Brain pericyte (primary cell): ENCODE data around the gene EVA1C.
"Not testable (repeated sequence)": the region's sequence is repeated elsewhere in the genome, so short reads cannot be mapped to it uniquely, and the experiment has no call there.

ENCODE experiments used
- DNase-seq: peaks from one replicate; pipeline ENCODE4 v3.0.0-alpha.2; 2012; ENCODE audit warnings: low read depth, low spot score

Gene EVA1C

DNA sequence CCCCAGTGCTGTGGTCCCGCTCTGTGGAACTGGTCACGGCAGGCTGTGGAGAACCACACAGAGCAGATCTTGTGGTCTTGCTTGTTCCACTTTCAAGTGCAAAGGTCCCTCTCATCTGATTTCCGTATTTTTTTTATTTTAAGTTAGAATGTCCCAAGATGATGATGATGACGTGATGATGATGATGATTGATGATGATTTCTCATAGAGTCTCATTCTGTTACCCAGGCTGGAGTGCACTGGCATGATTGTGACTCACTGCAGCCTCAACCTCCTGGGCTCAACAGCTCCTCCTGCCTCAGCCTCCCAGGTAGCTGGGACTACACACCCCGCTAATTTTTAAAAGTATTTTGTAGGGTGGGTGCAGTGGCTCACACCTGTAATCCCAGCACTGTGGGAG, 12.2 kb downstream of the EVA1C start:
- no peak for DNase-seq

DNA sequence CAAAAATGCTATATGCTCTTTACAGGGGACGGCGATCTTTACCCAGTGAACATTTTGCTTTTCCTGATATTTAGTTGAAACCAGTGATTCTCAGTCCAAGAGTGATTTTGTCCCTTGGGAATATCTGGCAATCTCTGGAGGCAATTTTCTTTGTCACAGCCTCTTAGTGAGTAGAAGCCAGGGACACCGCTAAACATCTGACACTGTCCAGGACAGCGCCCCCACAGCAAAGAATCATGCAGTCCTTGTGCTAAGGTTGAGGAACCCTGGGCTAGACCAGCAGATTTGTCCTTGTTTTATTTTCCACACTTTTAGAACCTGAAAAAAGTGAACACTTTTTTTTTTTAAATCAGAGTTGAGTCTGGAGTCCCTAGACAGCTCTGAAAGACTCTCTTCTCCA, 13.1 kb downstream of the EVA1C start:
- no peak for DNase-seq

DNA sequence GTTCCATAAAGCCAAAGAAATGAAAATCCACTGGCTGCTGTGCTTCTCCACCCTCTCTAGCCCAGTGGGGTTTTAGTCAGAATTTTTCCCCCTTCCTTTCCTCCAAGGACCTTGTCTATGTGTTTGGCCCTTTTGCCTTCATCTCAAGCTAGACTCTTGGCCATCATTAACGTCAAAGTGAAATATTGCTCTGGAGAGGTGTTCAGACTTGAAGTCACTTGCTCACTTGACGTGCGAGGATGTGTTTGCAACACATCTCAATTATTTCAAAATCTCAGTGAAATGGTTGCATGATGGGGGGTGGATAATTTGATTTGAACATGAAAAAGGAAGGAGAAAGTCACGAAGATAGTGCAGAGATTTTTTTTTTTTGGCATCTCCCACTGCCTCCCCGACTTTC, 13.6 kb downstream of the EVA1C start:
- DNase-seq: no peak

DNA sequence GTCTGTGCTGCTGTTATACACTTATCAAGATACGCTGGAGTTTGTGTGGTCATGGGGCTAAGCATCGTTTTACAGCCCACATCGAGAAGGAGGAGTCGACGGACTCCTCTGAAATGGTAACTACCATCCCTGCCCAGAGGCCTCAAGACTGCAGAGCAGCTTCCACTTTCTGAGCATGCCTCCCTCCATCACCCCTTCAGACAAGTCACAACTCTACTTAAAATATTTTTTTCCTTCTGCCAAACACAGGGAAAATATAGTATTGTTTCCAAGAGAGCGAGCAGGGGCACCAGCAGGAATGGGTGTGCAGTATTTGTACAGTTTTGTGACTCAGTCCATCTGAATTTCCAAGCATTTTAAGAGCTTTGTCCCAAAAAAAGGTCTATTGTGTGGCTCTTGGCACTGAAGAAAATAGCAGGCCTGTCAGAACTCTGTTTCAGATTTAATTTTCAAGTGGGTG, 14.1 kb downstream of the EVA1C start:
- no peak for DNase-seq

DNA sequence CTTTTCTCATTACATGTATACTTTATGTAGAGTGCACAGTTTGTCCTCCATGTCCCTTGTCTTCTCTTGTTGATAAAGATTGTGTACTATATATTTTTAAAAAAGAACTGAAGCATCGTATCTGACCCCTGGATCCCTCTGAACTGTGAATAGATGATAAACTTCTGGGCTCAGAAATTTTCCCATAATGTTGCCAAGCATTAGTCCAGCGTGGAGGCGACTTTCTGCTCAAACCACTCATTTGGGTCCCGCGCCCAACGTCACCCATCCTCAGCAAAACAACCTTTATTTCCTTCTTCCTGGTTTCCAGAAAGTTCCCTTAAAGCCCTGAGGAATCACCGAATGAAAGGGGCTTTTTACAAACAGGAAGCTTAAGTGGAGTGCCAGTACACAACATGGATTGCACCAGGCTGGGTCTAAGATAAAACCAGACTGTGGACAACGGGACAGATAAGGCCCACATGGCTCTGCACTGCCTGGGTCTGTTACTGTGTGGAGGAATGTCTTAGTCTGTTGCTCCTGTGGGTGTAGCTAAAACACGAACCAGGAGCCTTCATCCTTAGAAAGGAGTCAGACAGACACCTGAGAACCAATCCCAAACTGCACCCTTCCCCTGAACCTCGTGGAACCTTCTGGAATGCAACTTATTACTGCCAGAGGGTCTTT, 15.6 kb downstream of the EVA1C start:
- no peak for DNase-seq

DNA sequence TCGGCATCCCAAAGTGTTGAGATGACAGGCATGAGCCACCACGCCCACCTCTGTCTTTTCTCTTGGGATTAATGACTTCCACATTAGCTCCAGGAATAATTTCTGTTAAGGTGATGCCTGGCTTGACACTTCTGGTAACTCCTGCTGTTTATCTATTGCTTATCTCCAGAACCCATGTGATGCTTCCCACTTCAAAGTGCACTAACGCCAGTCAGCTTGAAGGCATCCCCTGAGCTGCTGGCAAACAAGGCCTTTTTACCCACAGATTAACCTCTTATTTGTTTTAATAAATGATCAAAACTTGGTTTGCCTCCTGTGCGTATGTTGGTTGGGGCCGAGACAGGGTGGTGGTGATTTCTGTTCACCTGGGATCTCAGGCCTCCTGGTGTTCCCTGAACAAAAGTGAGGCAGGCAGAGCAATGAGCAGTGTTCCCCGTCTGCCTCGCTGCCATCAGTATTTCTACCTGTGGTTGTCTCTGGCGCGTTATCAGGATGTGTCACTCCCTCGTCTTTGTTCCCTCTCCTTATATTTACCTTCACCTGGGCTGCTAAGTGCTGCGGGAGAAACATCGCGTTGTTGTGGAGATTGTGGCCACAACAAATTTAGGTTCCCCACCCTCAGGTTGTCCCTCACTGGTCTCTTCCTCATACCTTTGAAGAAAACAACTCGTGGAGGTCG, 20.6 kb downstream of the EVA1C start:
- DNase-seq: not testable (repeated sequence)

DNA sequence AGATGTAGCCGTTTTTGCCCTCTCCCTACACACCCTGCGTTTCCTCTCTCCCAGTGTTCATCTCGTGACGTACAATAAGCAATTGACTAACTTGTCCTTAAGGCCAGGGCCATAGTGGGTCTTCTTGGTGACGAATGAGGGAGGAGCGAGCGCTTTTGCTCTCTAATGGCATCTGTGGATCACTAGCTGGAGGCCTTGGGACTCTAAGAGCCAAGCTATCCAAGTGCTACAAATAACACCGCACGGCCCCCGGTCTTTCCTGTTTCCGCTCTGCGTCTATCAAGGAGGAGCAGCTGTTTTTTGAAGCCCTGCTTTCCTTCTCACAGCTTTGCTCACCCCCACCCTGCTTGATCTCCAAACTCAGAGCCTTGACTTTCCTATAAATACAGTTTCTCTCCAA, 25.2 kb downstream of the EVA1C start:
- DNase-seq: no peak

DNA sequence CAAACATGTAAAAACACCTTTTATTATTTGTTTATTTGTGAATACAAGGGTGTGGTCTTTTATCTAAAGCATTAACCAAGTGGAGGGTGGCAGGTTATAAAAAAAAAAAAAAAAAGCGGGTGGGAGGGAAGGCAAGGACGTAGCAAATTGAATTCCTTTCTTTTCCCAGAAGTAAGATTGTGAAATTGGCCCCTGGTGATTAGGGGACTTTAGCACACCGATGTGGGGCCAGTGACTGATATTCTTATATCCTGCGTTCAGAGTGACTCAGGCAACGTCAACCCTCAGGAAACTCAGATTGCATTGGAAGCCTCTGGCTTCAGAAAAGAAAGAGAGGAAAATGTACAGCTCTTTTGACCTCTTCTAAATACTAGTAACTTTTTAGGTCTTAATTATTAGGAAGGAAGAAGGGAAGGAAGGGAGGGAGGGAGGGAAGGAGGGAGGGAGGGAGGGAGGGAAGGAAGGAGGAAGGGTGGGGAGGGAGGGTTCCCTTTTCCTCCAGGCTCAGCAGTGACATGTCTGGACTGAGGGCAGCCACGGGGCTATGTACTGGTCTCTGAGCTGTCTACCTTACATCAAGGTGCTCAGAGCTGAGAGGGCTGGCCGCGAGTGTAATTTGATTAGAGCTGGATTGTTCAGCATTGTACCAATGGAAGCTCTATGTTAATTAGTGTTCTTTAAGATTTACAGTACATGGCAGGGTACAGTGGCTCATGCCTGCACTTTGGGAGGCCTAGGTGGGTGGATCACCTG, 30.2 kb downstream of the EVA1C start:
- no peak for DNase-seq

DNA sequence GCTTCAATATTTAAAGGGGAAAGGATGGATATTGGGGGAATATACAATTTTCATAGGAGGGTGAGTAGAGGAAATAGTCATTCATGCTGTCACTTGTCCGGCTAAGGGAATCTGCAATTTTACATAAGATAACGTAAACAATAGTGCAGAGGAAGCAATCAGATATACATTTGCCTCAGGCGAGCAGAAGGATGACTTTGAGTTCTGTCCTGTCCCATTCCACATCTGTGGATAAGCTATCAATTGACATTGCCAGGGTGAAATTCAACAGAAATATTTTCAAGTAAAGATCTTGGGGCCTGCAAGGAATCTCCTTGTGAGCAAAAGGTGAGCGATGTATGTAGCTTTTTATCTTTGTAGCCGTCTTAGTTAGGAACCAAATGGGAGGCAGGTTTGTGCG, 32.6 kb downstream of the EVA1C start:
- no peak for DNase-seq

DNA sequence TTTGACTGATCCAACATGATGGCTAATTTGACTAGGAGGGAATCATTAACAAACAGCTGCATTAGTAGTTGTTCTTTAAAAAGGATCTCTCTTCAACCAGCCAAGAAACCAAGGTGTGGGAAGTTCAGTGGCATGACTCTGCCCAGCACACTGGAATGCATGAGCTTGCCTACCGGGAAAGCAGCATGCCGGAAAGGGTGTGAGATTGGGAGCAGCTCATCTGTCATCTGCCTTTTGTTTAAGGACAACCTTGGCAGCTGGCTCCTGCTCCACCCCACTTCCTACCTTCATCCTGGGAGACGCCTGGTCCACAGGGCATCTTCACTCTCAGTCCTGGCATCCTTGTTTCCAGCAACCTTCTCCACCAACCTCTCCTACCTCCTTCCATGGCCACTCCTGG, 33.9 kb downstream of the EVA1C start:
- not testable (repeated sequence) for DNase-seq

DNA sequence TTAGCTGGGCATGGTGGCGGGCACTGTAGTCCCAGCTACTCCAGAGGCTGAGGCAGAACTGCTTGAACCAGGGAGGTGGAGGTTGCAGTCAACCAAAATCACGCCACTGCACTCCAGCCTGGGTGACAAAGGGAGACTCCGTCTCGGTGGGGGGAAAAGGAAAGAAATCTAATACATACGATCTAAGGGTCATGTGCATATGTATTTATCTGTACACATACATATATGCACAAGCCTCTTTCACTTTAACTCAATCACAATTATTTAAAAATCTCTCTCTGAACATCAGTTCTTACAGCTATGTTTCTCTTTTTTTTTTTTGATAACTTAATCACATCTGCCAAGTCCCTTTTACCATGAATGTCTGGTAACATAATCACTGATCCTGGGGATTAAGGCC, 34.7 kb downstream of the EVA1C start:
- no peak for DNase-seq

DNA sequence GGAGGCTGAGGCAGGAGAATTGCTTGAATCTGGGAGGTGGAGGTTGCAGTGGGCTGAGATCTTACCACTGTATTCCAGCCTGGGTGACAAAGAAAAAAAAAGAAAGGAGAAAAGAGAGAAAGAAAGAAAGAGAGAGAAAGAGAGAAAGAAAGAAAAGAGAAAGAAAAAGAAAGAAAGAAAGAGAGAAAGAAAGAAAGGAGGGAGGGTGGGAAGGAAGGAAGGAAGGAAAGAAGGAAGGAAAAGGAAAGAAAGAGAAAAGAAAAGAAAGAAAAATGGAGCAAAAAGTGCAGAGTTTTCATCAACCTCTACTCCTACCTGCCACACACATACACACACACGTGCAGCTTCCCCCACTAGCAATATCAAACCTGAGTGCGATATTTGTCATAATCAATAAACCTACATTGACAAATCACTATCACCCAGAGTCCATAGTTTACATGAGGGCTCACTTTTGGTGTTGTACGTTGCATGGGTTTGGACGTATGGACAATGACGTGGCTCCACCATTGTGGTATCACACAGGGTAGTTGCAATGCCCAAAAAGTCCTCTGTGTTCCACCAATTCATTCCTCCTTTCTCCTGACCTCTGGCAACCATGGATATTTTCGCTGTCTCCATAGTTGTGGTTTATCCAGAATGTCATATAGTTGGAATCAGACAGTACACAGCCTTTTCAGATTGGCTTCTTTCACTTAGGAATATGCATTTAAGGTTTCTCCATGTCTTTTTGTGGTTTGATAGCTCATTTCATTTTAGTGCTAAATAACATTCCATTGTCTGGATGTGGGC, 36.5 kb downstream of the EVA1C start:
- DNase-seq: no peak

DNA sequence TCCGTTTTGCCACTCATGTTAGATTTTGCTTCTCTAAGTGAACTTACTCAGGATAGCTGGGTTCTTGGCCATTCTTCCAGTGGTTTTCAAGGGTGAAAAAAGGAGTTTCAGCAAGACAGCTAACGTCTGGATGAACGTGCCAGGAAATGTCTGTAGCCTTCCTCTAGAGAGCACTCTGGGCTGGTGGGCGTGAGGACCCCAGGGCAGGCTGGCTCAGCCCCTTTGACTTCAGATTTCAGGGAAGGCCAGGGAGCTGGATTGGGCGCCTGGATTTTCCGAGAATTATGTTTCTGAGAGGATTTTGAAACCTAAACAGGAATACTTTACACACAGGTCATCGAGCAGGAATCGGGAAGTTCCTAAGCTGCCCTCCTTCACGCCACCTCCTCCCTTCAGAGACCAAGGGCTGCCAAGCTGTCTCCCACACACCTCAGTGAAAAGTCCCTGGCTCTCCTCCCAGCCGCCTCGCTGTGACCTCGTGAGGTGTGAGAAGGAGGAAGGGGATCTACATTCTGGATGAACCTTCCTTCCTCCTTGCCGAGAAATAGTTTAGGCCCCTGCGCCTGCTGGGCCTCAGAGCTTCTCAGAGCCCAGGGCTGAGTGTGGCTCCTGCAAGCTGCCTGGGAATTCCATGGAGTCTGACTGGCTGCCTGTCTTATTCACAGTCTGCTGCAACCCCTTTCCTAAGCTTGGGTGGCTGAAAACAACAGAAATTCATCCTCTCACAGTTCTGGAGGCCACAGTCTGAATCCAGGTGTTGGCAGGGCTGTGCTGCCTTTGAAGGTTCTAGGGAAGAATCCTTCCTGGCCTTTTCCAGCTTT, 38.6 kb downstream of the EVA1C start:
- not testable (repeated sequence) for DNase-seq

DNA sequence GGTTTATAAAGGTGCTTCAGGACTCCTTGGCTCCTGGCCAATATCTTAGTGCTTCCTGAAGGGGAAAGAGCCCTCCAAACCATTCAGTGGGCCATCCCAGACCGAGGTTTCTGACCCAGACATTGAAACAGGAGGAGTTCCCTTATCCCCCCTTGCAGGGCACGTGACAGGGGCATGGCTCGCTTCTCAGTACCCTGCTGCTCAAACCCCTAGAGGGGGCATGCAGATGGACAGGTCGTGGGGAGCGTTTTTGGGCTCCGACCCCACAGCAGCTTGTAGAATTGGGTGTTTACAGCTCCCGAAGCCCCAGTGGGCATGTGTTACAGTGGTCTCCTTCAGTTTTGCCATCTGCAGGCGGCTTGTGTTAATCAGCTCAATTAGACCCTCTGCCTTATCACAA, 39.7 kb downstream of the EVA1C start:
- DNase-seq: not testable (repeated sequence)

DNA sequence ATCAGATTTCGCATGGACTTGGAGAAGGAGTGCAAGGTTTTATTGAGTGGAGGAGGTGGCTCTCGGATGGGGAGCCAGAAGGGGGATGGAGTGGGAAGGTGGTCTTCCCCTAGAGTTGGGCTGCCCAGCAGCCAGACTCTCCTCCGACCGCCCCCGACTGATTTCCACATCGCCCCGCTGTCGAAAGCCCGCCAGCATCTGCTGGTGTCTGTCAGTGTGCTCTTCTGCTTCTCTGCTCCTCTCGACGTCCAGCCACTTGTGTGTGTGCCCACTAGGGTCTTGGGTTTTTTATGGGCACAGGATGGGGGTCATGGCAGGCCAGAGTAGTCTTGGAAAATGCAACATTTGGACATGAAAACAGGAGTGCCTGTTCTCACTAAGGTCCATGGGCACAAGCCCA, 40.1 kb downstream of the EVA1C start:
- DNase-seq: no peak

DNA sequence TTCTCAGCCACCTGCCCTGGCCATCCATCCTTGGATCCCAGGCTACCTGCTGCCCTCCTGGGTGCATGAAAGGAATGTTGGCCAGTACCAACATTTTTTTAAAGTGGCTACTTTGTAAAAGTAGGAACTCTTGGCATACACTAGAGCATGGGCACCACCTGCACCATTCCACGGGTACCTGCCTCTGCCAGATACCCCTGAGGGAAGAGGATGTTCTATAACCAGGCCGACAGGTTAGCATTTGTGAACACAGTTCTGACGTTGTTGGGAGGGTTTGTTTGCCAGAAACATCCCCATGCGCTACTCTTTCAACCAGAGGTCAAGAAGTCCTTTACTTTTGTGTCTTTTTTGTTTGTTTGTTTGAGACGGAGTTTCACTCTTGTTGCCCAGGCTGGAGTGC, 43.0 kb downstream of the EVA1C start:
- DNase-seq: no peak

DNA sequence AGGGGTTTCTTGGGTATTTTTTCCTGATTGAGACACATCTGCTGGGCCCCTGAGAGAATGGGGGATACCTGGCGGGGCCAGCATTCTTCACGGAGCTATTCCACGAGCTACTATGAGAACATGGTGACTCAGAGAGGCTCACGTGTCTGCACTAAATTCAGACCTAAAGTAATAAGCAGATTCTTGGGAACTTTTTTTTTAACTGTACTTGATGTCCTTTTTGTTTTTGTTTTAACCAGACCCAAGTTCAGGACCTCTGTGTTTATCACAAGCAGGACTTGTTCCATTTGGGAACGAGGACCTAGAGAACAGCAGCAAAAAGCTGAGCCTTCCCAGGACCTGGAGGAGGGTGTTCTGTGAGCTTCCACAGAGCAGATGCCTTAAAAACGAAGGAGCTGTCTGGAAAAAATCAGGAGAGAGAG, 44.0 kb downstream of the EVA1C start:
- DNase-seq: no peak

DNA sequence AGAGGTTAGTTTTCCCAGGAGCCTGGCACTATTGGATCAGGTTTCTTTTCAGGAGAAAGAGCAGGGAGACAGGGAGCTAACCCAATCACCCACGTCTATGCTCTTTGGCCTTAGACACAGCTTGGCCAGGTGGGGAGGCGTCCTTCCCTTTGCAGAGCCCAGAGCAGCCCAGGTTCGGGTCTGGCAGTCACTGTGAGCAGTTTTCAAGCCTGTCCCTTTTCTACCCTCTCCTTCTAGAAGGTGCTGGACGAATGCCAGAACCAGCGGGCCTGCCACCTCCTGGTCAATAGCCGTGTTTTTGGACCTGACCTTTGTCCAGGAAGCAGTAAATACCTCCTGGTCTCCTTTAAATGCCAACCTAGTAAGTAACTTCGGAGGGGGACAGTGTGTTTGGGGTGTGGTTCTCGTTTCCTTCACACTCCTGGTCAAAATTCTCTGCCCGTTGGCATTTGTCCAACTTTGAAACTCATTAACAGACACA, 44.9 kb downstream of the EVA1C start:
- no peak for DNase-seq

DNA sequence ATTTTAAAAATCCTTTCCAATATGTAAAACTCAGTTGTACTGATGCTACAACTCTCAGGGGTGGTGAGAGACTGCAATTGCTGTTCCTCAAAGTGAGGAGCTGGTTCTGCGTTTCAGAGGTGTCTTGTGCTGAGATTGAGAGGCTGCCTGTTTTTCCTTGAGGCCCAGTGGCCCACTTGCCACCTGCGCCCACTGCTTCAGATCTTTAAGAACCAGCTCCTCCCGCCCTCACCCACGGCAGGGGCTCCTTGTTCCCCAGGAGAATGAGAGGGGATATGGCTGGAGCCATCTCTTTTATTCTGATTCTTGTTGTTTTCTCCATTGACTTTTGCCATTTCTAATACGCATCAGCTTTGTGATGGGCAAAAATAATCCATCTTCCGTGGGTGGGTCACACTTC, 45.5 kb downstream of the EVA1C start:
- DNase-seq: no peak

DNA sequence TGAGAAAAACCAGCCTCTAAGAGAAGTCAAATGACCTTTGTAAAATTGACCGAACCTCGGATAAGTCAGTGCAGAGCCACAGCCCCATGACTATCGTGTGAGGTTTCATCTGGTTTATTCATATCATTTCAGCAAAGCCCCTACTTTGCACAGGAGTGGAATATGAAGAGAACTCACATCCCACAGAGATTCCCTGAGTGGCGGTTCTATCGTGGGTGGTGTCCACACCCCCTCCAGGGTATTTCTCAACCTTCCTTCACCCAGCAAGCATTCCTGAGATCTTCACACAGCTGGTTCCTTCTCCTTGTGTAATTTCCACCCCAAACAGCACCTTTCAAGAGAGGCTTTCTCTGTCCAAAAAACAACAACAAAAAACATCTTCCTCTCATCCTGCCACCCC, 47.5 kb downstream of the EVA1C start:
- no peak for DNase-seq

DNA sequence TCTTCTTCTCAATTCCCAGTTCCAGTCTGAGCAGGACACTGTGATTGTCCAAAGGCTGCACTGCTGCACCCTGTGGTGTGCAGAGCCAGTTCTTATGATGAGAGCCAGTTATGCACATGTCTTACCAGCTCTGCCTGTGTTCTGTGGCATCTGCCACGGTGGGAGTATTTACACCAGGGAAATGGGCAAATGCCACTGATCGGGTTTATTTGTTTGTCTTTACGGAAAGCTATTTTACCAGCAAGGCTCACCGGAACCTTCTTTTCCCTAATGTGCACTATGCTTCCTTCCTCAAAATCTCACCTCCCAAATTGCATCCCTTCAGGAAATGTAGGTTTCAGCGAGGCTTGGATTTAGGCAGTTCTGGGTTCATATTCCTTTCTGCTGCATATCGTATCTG, 49.0 kb downstream of the EVA1C start:
- DNase-seq: no peak
